Peyer's patch (tissue), 4 donors: ENCODE results near the gene SCGB1C2.

Experiments
- POLR2A ChIP-seq, 2 donors: fragments of 450-650 bp; IDR thresholded peaks; one replicate each; pipeline ENCODE4 v1.5.1; 2017; ENCODE audit warnings: antibody characterized with exemption in 2 of 2, mild to moderate bottlenecking in 2 of 2, moderate library complexity in 2 of 2
- TF ChIP-seq, protein P1 (sequence below), 6 experiments: fragments of 450-650 bp in 4 of 6; fragments of 200-600 bp in 2 of 6; sonication (generic) in 1 of 6; IDR thresholded peaks; one replicate each; pipeline ENCODE4 v1.5.1; 2017 to 2019; ENCODE audit warnings: antibody characterized with exemption in 6 of 6, mild to moderate bottlenecking in 3 of 6, moderate library complexity in 1 of 6

- TF ChIP-seq, protein P1, sequence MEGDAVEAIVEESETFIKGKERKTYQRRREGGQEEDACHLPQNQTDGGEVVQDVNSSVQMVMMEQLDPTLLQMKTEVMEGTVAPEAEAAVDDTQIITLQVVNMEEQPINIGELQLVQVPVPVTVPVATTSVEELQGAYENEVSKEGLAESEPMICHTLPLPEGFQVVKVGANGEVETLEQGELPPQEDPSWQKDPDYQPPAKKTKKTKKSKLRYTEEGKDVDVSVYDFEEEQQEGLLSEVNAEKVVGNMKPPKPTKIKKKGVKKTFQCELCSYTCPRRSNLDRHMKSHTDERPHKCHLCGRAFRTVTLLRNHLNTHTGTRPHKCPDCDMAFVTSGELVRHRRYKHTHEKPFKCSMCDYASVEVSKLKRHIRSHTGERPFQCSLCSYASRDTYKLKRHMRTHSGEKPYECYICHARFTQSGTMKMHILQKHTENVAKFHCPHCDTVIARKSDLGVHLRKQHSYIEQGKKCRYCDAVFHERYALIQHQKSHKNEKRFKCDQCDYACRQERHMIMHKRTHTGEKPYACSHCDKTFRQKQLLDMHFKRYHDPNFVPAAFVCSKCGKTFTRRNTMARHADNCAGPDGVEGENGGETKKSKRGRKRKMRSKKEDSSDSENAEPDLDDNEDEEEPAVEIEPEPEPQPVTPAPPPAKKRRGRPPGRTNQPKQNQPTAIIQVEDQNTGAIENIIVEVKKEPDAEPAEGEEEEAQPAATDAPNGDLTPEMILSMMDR (IDR thresholded peaks at IDR 0.05): no peak
- no peak for TF ChIP-seq POLR2A (IDR thresholded peaks at IDR 0.05)
Observed at GRCh38 chr17:145671-146541, 8.5 kb downstream of the SCGB1C2 start.
